NCI-H2081 treated with DMSO at 0.1 percent for 48 hours (cell line): ENCODE measurements around the gene MNT.
A peak's percentile ranks its signal among the peaks of the same experiment; 100 is the strongest.

ENCODE experiments used
- DNase-seq: peaks from one replicate; lab custom pipeline; 2025; lab: John Stamatoyannopoulos, UW

The MNT gene

GRCh38 chr17:2415081-2415480, 14.2 kb upstream of the MNT start:
- no peak for DNase-seq

- DNase-seq: no peak
Observed at GRCh38 chr17:2414446-2415064, 13.7 kb upstream of the MNT start.

GRCh38 chr17:2412561-2413021, 11.7 kb upstream of the MNT start:
- DNase-seq: no peak

- no peak for DNase-seq
Observed at GRCh38 chr17:2410951-2411350, 10.1 kb upstream of the MNT start.

- DNase-seq: no peak
Observed at GRCh38 chr17:2406903-2407790, 6.3 kb upstream of the MNT start.

- no peak for DNase-seq
Observed at GRCh38 chr17:2406271-2406902, 5.5 kb upstream of the MNT start.

GRCh38 chr17:2405247-2405926, 4.5 kb upstream of the MNT start:
- DNase-seq: no peak

GRCh38 chr17:2403044-2403443, 2.2 kb upstream of the MNT start:
- DNase-seq: no peak

GRCh38 chr17:2402544-2402943, 1.7 kb upstream of the MNT start:
- DNase-seq: no peak

GRCh38 chr17:2401426-2402221, 764 bp upstream of the MNT start:
- DNase-seq: peak; percentile 79

GRCh38 chr17:2400474-2400866, 390 bp downstream of the MNT start:
- DNase-seq: no peak

GRCh38 chr17:2399572-2400473, 1.0 kb downstream of the MNT start:
- no peak for DNase-seq

- DNase-seq: no peak
Observed at GRCh38 chr17:2398655-2399571, 1.9 kb downstream of the MNT start.

GRCh38 chr17:2398182-2398581, 2.7 kb downstream of the MNT start:
- no peak for DNase-seq

GRCh38 chr17:2397247-2398171, 3.4 kb downstream of the MNT start:
- no peak for DNase-seq

- no peak for DNase-seq
Observed at GRCh38 chr17:2396568-2397246, 4.2 kb downstream of the MNT start.

GRCh38 chr17:2396192-2396567, 4.7 kb downstream of the MNT start:
- no peak for DNase-seq
